ENCODE results near the gene MYBPC2. TPM values are rescaled to one million over a fixed set of nuclear protein-coding genes. Genes with fewer than 3 reads are reported as not detected.
"Not testable (repeated sequence)": the region's sequence is repeated elsewhere in the genome, so short reads cannot be mapped to it uniquely, and the experiment has no call there.

The MYBPC2 gene
- total RNA-seq, 1 donor = not detected

DNA sequence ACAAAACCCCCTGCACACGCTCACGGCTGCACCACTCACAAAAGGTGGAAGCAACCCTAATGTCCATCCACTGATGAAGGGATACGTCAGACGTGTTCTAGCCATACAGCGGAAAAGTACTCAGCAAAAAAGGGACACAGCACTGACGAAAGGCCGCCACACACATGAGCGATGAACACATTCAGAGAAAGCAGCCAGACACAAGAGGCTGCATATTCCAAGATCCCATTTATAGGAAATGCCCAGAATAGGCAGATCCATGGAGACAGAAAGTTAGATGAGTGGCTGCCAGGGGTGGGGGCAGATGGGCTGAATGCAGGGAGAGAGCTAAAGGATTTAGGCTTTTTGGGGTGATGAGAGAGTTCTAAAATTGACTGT lies 44.8 kb upstream of the MYBPC2 start:
- no peak for TF ChIP-seq CTCF (IDR thresholded peaks at IDR 0.05; ENCODE audit: insufficient read depth, low read depth, low read length)
- no peak overlapping the region for H3K4me3 ChIP-seq (ENCODE audit: low read depth, low read length)
- no peak for DNase-seq (ENCODE audit: low read depth)

GRCh38 chr19:50390295-50390694 lies 42.4 kb upstream of the MYBPC2 start:
- DNase-seq (ENCODE audit: low read depth); H3K4me3 ChIP-seq (ENCODE audit: low read depth, low read length): not testable (repeated sequence)

GRCh38 chr19:50390952-50391351 lies 41.7 kb upstream of the MYBPC2 start:
- DNase-seq (ENCODE audit: low read depth); H3K4me3 ChIP-seq (ENCODE audit: low read depth, low read length): not testable (repeated sequence)

DNA sequence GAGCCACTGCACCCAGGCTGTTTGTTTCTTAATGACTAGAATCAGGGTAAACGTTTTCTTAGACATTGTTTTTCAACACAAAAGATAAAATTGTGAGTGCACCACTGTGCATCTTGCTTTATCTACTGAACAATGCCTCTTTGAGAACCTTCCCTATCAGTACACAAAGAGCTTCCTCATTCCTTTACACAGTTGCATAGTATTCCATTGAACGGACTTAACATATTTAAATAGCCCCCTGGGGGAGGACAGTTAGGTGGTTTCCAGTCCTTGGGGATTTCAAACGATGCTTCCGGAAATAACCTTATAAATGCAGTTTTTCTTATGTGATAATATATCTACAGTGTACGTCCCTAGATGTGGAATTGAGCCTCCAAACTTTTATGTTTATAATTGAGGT lies 39.9 kb upstream of the MYBPC2 start:
- H3K4me3 ChIP-seq (ENCODE audit: low read depth, low read length) = no peak overlapping the region
- DNase-seq (ENCODE audit: low read depth) = no peak
- TF ChIP-seq CTCF (IDR thresholded peaks at IDR 0.05; ENCODE audit: insufficient read depth, low read depth, low read length) = no peak

DNA sequence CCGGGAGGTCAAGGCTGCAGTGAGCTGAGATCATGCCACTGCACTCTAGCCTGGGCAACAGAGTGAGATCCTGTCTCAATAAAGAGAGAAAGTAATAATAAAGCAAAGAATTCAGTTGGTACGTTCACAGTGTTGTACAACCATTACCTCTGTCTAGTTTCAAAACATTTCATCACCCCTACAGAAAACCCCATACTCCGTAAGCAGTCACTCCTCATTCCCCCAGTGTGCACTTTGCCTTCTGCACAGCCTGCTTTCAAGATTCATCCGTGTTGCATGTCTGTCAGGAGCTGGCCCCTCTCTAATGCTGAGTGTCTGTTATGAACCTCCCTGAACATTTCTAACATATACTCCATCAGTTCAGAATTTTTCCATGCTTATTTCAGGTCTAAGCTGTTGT lies 39.1 kb upstream of the MYBPC2 start:
- H3K4me3 ChIP-seq (ENCODE audit: low read depth, low read length) = no peak overlapping the region
- TF ChIP-seq CTCF (IDR thresholded peaks at IDR 0.05; ENCODE audit: insufficient read depth, low read depth, low read length) = no peak
- DNase-seq (ENCODE audit: low read depth) = no peak

DNA sequence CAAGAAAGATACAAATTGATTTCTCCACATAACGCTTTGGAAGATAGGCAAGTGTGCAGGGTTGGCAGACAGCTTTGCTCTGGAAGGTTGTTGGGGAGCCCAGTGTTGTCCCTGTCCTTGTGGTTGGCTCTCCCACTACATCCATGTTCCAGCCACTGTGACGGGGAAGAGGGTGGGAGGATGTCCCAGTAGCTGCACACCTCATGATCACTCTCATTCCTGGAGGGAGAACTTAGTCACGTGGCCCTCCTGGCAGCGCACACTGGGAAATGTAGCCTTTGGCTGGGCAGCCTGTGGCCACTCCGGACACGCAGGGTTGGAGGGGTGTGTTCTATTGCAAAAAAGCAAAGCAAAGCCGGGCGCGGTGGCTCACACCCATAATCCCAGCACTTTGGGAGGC lies 38.7 kb upstream of the MYBPC2 start:
- no peak for DNase-seq (ENCODE audit: low read depth)
- TF ChIP-seq CTCF (IDR thresholded peaks at IDR 0.05; ENCODE audit: insufficient read depth, low read depth, low read length) = no peak
- no peak overlapping the region for H3K4me3 ChIP-seq (ENCODE audit: low read depth, low read length)

- no peak for DNase-seq (ENCODE audit: low read depth)
Observed at GRCh38 chr19:50398675-50399367, 33.9 kb upstream of the MYBPC2 start.

More at GRCh38 chr19:50398675-50399367, 33.9 kb upstream of the MYBPC2 start:
- H3K4me3 ChIP-seq (ENCODE audit: low read depth, low read length) = no peak overlapping the region
- TF ChIP-seq CTCF (IDR thresholded peaks at IDR 0.05; ENCODE audit: insufficient read depth, low read depth, low read length) = no peak

All from fibroblast of villous mesenchyme (primary cell).